SK-N-MC (cell line): ENCODE results near the gene FBP2.

Source experiments
- EZH2 ChIP-seq: fragments of 200-600 bp; sonication (generic); IDR thresholded peaks from one replicate; pipeline ENCODE4 v1.6.1; 2017; ENCODE audit warnings: antibody characterized with exemption
- FOXP2 ChIP-seq: optimal IDR thresholded peaks from 2 replicates; pipeline ENCODE3; 2011; ENCODE audit warnings: mild to moderate bottlenecking, moderate library complexity; ENCODE audit not compliant: insufficient read depth; ENCODE audit errors: extremely low read length, control extremely low read depth
- POLR2AphosphoS5 ChIP-seq: IDR thresholded peaks from 2 replicates; pipeline ENCODE4 v1.6.1; 2012; ENCODE audit warnings: mild to moderate bottlenecking, low read depth, low read length, borderline replicate concordance

DNA sequence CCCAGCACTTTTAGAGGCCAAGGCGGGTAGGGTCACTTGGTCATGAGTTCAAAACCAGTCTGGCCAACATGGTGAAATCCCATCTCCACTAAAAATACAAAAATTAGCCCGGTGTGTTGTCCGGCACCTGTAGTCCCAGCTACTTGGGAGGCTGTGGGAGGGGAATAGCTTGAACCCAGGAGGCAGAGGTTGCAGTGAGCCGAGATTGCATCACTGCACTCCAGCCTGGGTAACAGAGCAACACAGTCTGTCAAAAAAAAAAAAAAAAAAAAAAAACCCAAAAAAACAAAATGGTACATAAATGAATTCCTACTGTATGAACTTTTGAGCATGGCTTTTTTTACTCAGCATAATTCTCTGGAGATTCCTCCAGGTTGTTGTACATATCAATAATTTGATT, 76.4 kb downstream of the FBP2 start:
- no peak for TF ChIP-seq EZH2
- no peak for TF ChIP-seq POLR2AphosphoS5
- no peak for TF ChIP-seq FOXP2
